ENCODE measurements around the gene GCNT2. TPM values are rescaled to one million over a fixed set of nuclear protein-coding genes. Genes with fewer than 3 reads are reported as not detected.

Gene GCNT2
- total and polyA plus RNA-seq, 2 of the 8 experiments (the other 6 are each of a cell fraction or from before 2014, with no cell fraction given): 19.3 to 52.5 TPM

- TF ChIP-seq USF2 (IDR thresholded peaks at IDR 0.05; ENCODE audit: low read length): no peak
- TF ChIP-seq TAF1 (IDR thresholded peaks at IDR 0.05; ENCODE audit: low read depth, low read length): no peak
- no peak for TF ChIP-seq ASH2L (IDR thresholded peaks at IDR 0.05; ENCODE audit: low read length)
- no peak for TF ChIP-seq CBX8 (IDR thresholded peaks at IDR 0.05; ENCODE audit: borderline replicate concordance, low read depth, low read length)
- no peak for TF ChIP-seq SIX5 (IDR thresholded peaks at IDR 0.05; ENCODE audit: low read depth, low read length)
- no peak for TF ChIP-seq TBP (IDR thresholded peaks at IDR 0.05; ENCODE audit: low read depth, low read length)
- no peak for TF ChIP-seq GABPA (IDR thresholded peaks at IDR 0.05; ENCODE audit: borderline replicate concordance, insufficient read depth, low read length)
These were observed 105.1 kb downstream of the GCNT2 start (continued) for GRCh38 chr6:10626154-10626741.
